Measurements from ENCODE around the gene AADACL3. TPM values are rescaled to one million over a fixed set of nuclear protein-coding genes. Genes with fewer than 3 reads are reported as not detected.

The AADACL3 gene
- total RNA-seq, 1 donor from 2014 or later = not detected

DNA sequence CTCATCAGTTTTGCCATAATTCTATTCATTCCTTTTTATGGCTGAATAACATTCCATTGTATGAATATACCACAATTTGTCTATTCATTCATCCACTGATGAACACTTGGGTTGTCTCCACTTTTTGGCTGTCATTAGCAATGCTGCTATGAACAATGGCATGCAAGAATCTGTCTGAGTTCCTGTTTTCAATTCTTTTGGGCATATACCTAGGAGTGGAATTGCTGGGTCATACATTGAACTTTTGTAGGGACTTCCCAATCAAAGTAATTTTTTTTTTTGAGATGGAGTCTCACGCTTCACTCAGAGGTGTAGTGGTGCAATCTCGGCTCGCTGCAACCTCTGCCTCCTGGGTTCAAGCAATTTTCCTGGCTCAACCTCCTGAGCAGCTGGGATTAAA is 37.1 kb upstream of the AADACL3 start:
- no peak overlapping the region for H2AFZ ChIP-seq (replicated peaks)
- H4K20me1 ChIP-seq (ENCODE audit: low read depth) = no peaks in the 10 kb centered on the region
- H3K4me1 ChIP-seq = no peaks in the 10 kb centered on the region
- no peak overlapping the region for H3K27ac ChIP-seq
- TF ChIP-seq, protein P1, sequence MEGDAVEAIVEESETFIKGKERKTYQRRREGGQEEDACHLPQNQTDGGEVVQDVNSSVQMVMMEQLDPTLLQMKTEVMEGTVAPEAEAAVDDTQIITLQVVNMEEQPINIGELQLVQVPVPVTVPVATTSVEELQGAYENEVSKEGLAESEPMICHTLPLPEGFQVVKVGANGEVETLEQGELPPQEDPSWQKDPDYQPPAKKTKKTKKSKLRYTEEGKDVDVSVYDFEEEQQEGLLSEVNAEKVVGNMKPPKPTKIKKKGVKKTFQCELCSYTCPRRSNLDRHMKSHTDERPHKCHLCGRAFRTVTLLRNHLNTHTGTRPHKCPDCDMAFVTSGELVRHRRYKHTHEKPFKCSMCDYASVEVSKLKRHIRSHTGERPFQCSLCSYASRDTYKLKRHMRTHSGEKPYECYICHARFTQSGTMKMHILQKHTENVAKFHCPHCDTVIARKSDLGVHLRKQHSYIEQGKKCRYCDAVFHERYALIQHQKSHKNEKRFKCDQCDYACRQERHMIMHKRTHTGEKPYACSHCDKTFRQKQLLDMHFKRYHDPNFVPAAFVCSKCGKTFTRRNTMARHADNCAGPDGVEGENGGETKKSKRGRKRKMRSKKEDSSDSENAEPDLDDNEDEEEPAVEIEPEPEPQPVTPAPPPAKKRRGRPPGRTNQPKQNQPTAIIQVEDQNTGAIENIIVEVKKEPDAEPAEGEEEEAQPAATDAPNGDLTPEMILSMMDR (IDR thresholded peaks at IDR 0.05) = no peak
- TF ChIP-seq EZH2 (IDR thresholded peaks at IDR 0.05) (no peak), EZH2phosphoT487 (IDR thresholded peaks at IDR 0.05) (no peak)
- no peaks in the 10 kb centered on the region for H3K36me3 ChIP-seq
- no peak overlapping the region for H3K9ac ChIP-seq
- no peaks in the 10 kb centered on the region for H3K79me2 ChIP-seq (ENCODE audit: low read depth)
- DNase-seq (ENCODE audit: low spot score) = no peak
- H3K36me3 Mint-ChIP-seq = no peaks in the 10 kb centered on the region
- H3K27me3 ChIP-seq = no peaks in the 10 kb centered on the region
- H3K4me3 Mint-ChIP-seq = no peak overlapping the region
- H3K27me3 Mint-ChIP-seq (ENCODE audit: insufficient read depth, low read depth) = peaks cover 3% of the 10 kb centered on the region
- no peaks in the 10 kb centered on the region for H3K4me1 Mint-ChIP-seq
- H3K9me3 ChIP-seq (ENCODE audit: low read depth) = no peaks in the 10 kb centered on the region
- H3K27ac Mint-ChIP-seq = no peak overlapping the region
- no peaks in the 10 kb centered on the region for H3F3A ChIP-seq (ENCODE audit: low read depth)
- H3K9me3 Mint-ChIP-seq = peaks cover 3% of the 10 kb centered on the region
- H3K4me2 ChIP-seq = no peak overlapping the region
- no peak overlapping the region for H3K4me3 ChIP-seq

GRCh38 chr1:12690156-12690555 is 25.8 kb upstream of the AADACL3 start:
- H3K4me2 ChIP-seq = no peak overlapping the region
- no peak overlapping the region for H2AFZ ChIP-seq (replicated peaks)
- DNase-seq (ENCODE audit: low spot score) = no peak
- H4K20me1 ChIP-seq (ENCODE audit: low read depth) = no peaks in the 10 kb centered on the region
- no peaks in the 10 kb centered on the region for H3K36me3 ChIP-seq
- Mint-ChIP-seq H3K4me1 (no peaks in the 10 kb centered on the region), H3K36me3 (no peaks in the 10 kb centered on the region), H3K27me3 (ENCODE audit: insufficient read depth, low read depth) (no peaks in the 10 kb centered on the region), H3K27ac (no peak overlapping the region), H3K9me3 (no peaks in the 10 kb centered on the region), H3K4me3 (no peak overlapping the region)
- H3K27me3 ChIP-seq = no peaks in the 10 kb centered on the region
- H3K9ac ChIP-seq = no peak overlapping the region
- no peaks in the 10 kb centered on the region for H3K4me1 ChIP-seq
- H3K4me3 ChIP-seq = no peak overlapping the region
- TF ChIP-seq EZH2phosphoT487 (IDR thresholded peaks at IDR 0.05) (no peak), EZH2 (IDR thresholded peaks at IDR 0.05) (no peak)
- TF ChIP-seq, protein P1 (IDR thresholded peaks at IDR 0.05) = no peak
- H3K79me2 ChIP-seq (ENCODE audit: low read depth) = no peaks in the 10 kb centered on the region
- no peak overlapping the region for H3K27ac ChIP-seq
- no peaks in the 10 kb centered on the region for H3K9me3 ChIP-seq (ENCODE audit: low read depth)
- no peaks in the 10 kb centered on the region for H3F3A ChIP-seq (ENCODE audit: low read depth)

DNA sequence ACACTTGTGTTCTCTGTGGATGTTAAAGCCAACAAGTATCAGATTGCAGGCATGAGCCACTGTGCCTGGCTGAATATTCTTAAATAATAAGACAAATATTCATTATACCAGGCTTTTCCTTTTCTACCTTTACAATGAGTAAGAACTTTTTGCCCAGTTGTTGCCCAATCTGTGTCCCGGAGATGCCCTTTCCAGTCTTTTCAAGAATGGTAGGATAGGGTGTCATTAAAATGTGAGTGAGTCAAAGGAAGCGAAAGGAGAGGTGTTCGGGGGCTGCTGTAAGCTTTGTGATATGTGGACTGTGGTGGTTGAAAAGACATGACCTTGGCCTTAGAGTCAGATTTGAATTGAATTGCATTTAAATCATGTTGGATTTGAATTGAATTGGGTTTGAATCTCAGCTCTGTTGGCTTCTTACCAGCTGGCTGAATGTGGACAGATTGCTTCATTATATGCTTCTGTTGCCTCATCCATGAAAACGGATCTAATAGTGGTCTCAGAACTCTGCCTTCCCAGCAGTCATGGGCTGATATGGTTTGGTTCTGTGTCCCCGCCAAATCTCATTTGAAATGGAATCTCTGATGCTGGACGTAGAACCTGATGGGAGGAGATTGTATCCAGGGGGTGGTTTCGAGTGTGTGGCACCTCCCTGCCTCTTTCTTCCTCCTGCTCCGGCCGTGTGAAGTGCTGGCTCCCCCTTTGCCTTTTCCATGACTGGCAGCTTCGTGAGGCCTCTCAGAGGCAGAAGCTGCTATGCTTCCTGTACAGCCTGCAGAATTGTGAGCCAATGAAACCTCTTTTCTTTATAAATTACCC is 22.7 kb upstream of the AADACL3 start:
- H3K9ac ChIP-seq = no peak overlapping the region
- H3K4me2 ChIP-seq = no peak overlapping the region
- no peak overlapping the region for H3K4me3 ChIP-seq
- peaks cover 3% of the 10 kb centered on the region for H3K27me3 Mint-ChIP-seq (ENCODE audit: insufficient read depth, low read depth)
- no peak overlapping the region for H3K27ac Mint-ChIP-seq
- no peak overlapping the region for H2AFZ ChIP-seq (replicated peaks)
- no peaks in the 10 kb centered on the region for H3K9me3 Mint-ChIP-seq
- H3K27me3 ChIP-seq = no peaks in the 10 kb centered on the region
- H3K36me3 Mint-ChIP-seq = no peaks in the 10 kb centered on the region
- H3K4me3 Mint-ChIP-seq = no peak overlapping the region
- H3K4me1 Mint-ChIP-seq = no peaks in the 10 kb centered on the region
- no peaks in the 10 kb centered on the region for H3F3A ChIP-seq (ENCODE audit: low read depth)
- no peaks in the 10 kb centered on the region for H3K79me2 ChIP-seq (ENCODE audit: low read depth)
- no peaks in the 10 kb centered on the region for H3K9me3 ChIP-seq (ENCODE audit: low read depth)
- H3K4me1 ChIP-seq = no peaks in the 10 kb centered on the region
- no peak for TF ChIP-seq EZH2phosphoT487 (IDR thresholded peaks at IDR 0.05)
- no peaks in the 10 kb centered on the region for H3K36me3 ChIP-seq
- no peaks in the 10 kb centered on the region for H4K20me1 ChIP-seq (ENCODE audit: low read depth)
- no peak overlapping the region for H3K27ac ChIP-seq
- DNase-seq (ENCODE audit: low spot score) = no peak

DNA sequence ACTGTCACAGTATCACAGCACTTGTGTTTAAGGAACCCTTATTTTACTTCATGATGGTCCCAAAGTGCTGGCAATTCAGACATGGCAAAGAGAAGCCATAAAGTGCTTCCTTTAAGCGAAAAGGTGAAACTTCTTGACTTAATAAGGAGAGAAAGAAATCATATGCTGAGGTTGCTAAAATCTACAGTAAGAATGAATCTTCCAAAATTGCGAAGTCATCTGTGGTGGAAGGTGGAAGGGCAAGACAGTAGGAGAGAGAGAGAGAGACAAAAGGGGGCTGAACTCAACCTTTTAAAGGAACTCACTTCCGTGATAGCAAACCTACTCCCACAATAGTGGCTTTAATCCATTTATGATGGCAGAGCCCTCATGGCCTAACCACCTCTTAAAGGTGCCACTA is 19.3 kb upstream of the AADACL3 start:
- no peaks in the 10 kb centered on the region for H3K9me3 Mint-ChIP-seq
- no peaks in the 10 kb centered on the region for H3K36me3 ChIP-seq
- H3K4me1 ChIP-seq = no peaks in the 10 kb centered on the region
- no peaks in the 10 kb centered on the region for H3K79me2 ChIP-seq (ENCODE audit: low read depth)
- H3K9me3 ChIP-seq (ENCODE audit: low read depth) = no peaks in the 10 kb centered on the region
- no peaks in the 10 kb centered on the region for H3K4me1 Mint-ChIP-seq
- no peaks in the 10 kb centered on the region for H3K27me3 ChIP-seq
- no peak overlapping the region for H2AFZ ChIP-seq (replicated peaks)
- H3K27me3 Mint-ChIP-seq (ENCODE audit: insufficient read depth, low read depth) = peaks cover 3% of the 10 kb centered on the region
- H3K4me3 Mint-ChIP-seq = no peak overlapping the region
- no peak overlapping the region for H3K4me2 ChIP-seq
- TF ChIP-seq EZH2phosphoT487 (IDR thresholded peaks at IDR 0.05) (no peak), EZH2 (IDR thresholded peaks at IDR 0.05) (no peak)
- TF ChIP-seq, protein P1 (IDR thresholded peaks at IDR 0.05) = no peak
- H3K4me3 ChIP-seq = no peak overlapping the region
- H3F3A ChIP-seq (ENCODE audit: low read depth) = no peaks in the 10 kb centered on the region
- no peak overlapping the region for H3K27ac ChIP-seq
- DNase-seq (ENCODE audit: low spot score) = no peak
- no peak overlapping the region for H3K27ac Mint-ChIP-seq
- H3K36me3 Mint-ChIP-seq = no peaks in the 10 kb centered on the region
- no peaks in the 10 kb centered on the region for H4K20me1 ChIP-seq (ENCODE audit: low read depth)
- H3K9ac ChIP-seq = no peak overlapping the region

Data from neural progenitor cell (in vitro differentiated cells).